K562 (cell line): ENCODE data around the gene KRT85. TPM values are rescaled to one million over a fixed set of nuclear protein-coding genes. Genes with fewer than 3 reads are reported as not detected.

Experiments used
- ATAC-seq: fragments of 200-7000 bp; cut with Tn5 transposase; 3 replicates; pipeline ENCODE4 v1.9.1; 2020; ENCODE audit warnings: moderate library complexity
- BruUV-seq: library from RNA; stranded (reverse); fragments of 400-500 nt; replicated peaks from 2 replicates; lab custom pipeline; 2021; lab: Mats Ljungman, UMichigan
- CTCF ChIA-PET: fragments of 300-600 bp; formaldehyde crosslinking; extraction: SDS; loops from one replicate; lab custom pipeline; 2021; ENCODE audit warnings: low intra/inter-chr PET ratio; lab: Yijun Ruan, JAX
- POLR2A ChIA-PET: fragments of 300-600, 350-650 bp; sonication (Branson Sonifier 250); formaldehyde crosslinking; extraction: SDS; loops from one replicate; lab custom pipeline; 2021; ENCODE audit warnings: antibody characterized with exemption, inconsistent platforms; lab: Yijun Ruan, JAX
- DNase-seq, 4 experiments: peaks; one replicate each; pipeline versions ENCODE4 v3.0.0 to v3.0.0-alpha.2; 2011 to 2018; ENCODE audit warnings: low spot score in 3 of 4, mixed read lengths in 3 of 4; ENCODE audit errors: extremely low read depth in 1 of 4
- FAIRE-seq: peaks from 2 replicates; lab custom pipeline; 2011; peaks lifted over from hg19 to GRCh38; lab: Jason Lieb, UNC
- H2AFZ ChIP-seq: 2 replicates; pipeline ENCODE4 v1.6.0; 2011; ENCODE audit warnings: low read depth, low read length, control low read depth, inconsistent platforms
- H3K27ac ChIP-seq: fragments of 200-600 bp; 3 replicates; pipeline ENCODE4 v1.8.0; 2011; ENCODE audit warnings: low read depth, mild to moderate bottlenecking, control low read depth, inconsistent platforms, low read length, moderate library complexity, mixed read lengths; ENCODE audit errors: extremely low read depth
- H3K27me3 ChIP-seq, 2 experiments: fragments of 300-600 bp in 1 of 2; 2 replicates in 1 of 2; 3 replicates in 1 of 2; pipeline versions ENCODE4 v1.6.0 to v1.8.0; 2011; ENCODE audit warnings: inconsistent platforms in 2 of 2, low read length in 2 of 2, mild to moderate bottlenecking in 1 of 2, mixed read lengths in 1 of 2, moderate library complexity in 1 of 2; ENCODE audit not compliant: control insufficient read depth in 2 of 2, insufficient read depth in 2 of 2
- H3K36me3 ChIP-seq: fragments of 300-600 bp; 3 replicates; pipeline ENCODE4 v1.8.0; 2011; ENCODE audit warnings: mild to moderate bottlenecking, low read length, inconsistent platforms; ENCODE audit not compliant: control insufficient read depth, insufficient read depth
- H3K4me1 ChIP-seq, 2 experiments: fragments of 200-600 bp in 1 of 2; replicated peaks in 1 of 2; 2 replicates in 1 of 2; 3 replicates in 1 of 2; pipeline versions ENCODE4 v1.5.1 to v1.8.0; 2011; ENCODE audit warnings: inconsistent platforms in 2 of 2, low read length in 2 of 2, mild to moderate bottlenecking in 1 of 2, mixed read lengths in 1 of 2, moderate library complexity in 1 of 2; ENCODE audit not compliant: control insufficient read depth in 2 of 2, insufficient read depth in 2 of 2
- H3K4me2 ChIP-seq: 2 replicates; pipeline ENCODE4 v1.6.1; 2011; ENCODE audit warnings: low read length, control low read depth, inconsistent platforms, mixed read lengths; ENCODE audit not compliant: insufficient read depth
- H3K4me3 ChIP-seq: fragments of 200-600 bp; sonication (generic), shearing (Covaris generic); 2 replicates; pipeline ENCODE4 v1.5.1; 2016; ENCODE audit warnings: control low read depth, inconsistent platforms
- H3K79me2 ChIP-seq: fragments of 200-600 bp; 3 replicates; pipeline ENCODE4 v1.8.0; 2011; ENCODE audit warnings: low read length, inconsistent platforms; ENCODE audit not compliant: control insufficient read depth, insufficient read depth
- H3K9ac ChIP-seq, 2 experiments: 2 replicates each; pipeline versions ENCODE4 v1.6.0 to v1.6.1; 2011; ENCODE audit warnings: low read depth in 2 of 2, low read length in 2 of 2, control low read depth in 1 of 2, inconsistent platforms in 1 of 2, mild to moderate bottlenecking in 1 of 2, mixed read lengths in 1 of 2; ENCODE audit not compliant: insufficient read depth in 1 of 2
- H3K9me1 ChIP-seq: one replicate; pipeline ENCODE4 v1.6.0; 2011; ENCODE audit warnings: inconsistent platforms, mild to moderate bottlenecking, low read length, moderate library complexity; ENCODE audit not compliant: control insufficient read depth, insufficient read depth
- H3K9me3 ChIP-seq: replicated peaks from 2 replicates; pipeline ENCODE4 v1.5.1; 2011; ENCODE audit warnings: low read depth, low read length, inconsistent platforms; ENCODE audit not compliant: control insufficient read depth, insufficient read depth
- H4K20me1 ChIP-seq: replicated peaks from 2 replicates; pipeline ENCODE4 v1.6.1; 2011; ENCODE audit warnings: low read length, inconsistent platforms, mixed read lengths; ENCODE audit not compliant: control insufficient read depth, insufficient read depth
- BRD4 ChIP-seq: fragments of 200-600 bp; sonication (generic); IDR thresholded peaks from 2 replicates; pipeline ENCODE4 v1.6.1; 2017; ENCODE audit warnings: inconsistent platforms
- DPF2 ChIP-seq: fragments of 450-650 bp; IDR thresholded peaks from 2 replicates; pipeline ENCODE4 v1.6.1; 2016
- NCOA4 ChIP-seq: fragments of 450-650 bp; IDR thresholded peaks from 2 replicates; pipeline ENCODE4 v1.6.1; 2018; ENCODE audit warnings: mild to moderate bottlenecking; ENCODE audit not compliant: partially characterized antibody
- POLR2G ChIP-seq: fragments of 200-400 bp; formaldehyde crosslinking; IDR thresholded peaks from 2 replicates; pipeline ENCODE4 v1.6.1; 2017; ENCODE audit warnings: low read depth, mild to moderate bottlenecking, antibody characterized with exemption, low read length, moderate library complexity
- ZBTB7A ChIP-seq: IDR thresholded peaks from 2 replicates; pipeline ENCODE4 v1.6.1; 2011; ENCODE audit warnings: low read depth, mild to moderate bottlenecking, low read length, moderate library complexity, borderline replicate concordance; ENCODE audit not compliant: control insufficient read depth
- WGBS: fragments of 100-300 bp; shearing (Covaris generic); methylation state at CpG from one replicate; pipeline ENCODE4 v1.1.6; 2016; ENCODE audit warnings: low coverage, mixed read lengths; ENCODE audit not compliant: insufficient coverage; ENCODE audit errors: missing lambda C conversion rate; 5-methylcytosine and 5-hydroxymethylcytosine counted together
- in situ Hi-C: fragments of 300-500 bp; cut with MboI; formaldehyde crosslinking; loops from 4 replicates; pipeline ENCODE4 v1.15.0; 2018; ENCODE audit warnings: inconsistent platforms, mixed read lengths
- intact Hi-C: fragments of 100-400 bp; cut with micrococcal nuclease; formaldehyde crosslinking; loops from 2 replicates; pipeline ENCODE4 v1.14.2; 2022
- polyA plus RNA-seq, 8 experiments: library from polyadenylated mRNA; depleted of rRNA in 4 of 8; stranded (reverse) in 5 of 8; unstranded in 3 of 8; fragments of >200 nt; fragmentation: Nextera tagmentation in 2 of 8; fragmentation: Illumina TruSeq in 1 of 8; extraction: Ambion mirVana in 2 of 8; extraction: Trizol in 1 of 8; gene quantifications; 2 replicates each; pipeline versions ENCODE4 v1.2.1 to v1.2.3, GENCODE V29; 2011 to 2014; ENCODE audit warnings: inconsistent platforms in 1 of 8, missing spikeins in 1 of 8
- total RNA-seq, 7 experiments: library from RNA; depleted of rRNA in 6 of 7; stranded (reverse); fragments of >200 nt in 6 of 7; fragmentation: Illumina TruSeq in 2 of 7; extraction: Trizol in 2 of 7; gene quantifications; 2 replicates each; pipeline versions ENCODE4 v1.2.1 to v1.2.3, GENCODE V29; 2011 to 2021; ENCODE audit warnings: low replicate concordance in 1 of 7
- TF ChIP-seq, protein P1 (sequence below), 2 experiments: fragments of 150-350 bp in 1 of 2; IDR thresholded peaks; 2 replicates each; pipeline ENCODE4 v1.6.1; 2012 to 2016; ENCODE audit warnings: low read depth in 2 of 2, low read length in 2 of 2, mild to moderate bottlenecking in 1 of 2, moderate library complexity in 1 of 2

KRT85 gene
- total and polyA plus RNA-seq, 9 of the 15 experiments (the other 6 are each of a cell fraction or from before 2014, with no cell fraction given), result not detected

- TF ChIP-seq, protein P1, sequence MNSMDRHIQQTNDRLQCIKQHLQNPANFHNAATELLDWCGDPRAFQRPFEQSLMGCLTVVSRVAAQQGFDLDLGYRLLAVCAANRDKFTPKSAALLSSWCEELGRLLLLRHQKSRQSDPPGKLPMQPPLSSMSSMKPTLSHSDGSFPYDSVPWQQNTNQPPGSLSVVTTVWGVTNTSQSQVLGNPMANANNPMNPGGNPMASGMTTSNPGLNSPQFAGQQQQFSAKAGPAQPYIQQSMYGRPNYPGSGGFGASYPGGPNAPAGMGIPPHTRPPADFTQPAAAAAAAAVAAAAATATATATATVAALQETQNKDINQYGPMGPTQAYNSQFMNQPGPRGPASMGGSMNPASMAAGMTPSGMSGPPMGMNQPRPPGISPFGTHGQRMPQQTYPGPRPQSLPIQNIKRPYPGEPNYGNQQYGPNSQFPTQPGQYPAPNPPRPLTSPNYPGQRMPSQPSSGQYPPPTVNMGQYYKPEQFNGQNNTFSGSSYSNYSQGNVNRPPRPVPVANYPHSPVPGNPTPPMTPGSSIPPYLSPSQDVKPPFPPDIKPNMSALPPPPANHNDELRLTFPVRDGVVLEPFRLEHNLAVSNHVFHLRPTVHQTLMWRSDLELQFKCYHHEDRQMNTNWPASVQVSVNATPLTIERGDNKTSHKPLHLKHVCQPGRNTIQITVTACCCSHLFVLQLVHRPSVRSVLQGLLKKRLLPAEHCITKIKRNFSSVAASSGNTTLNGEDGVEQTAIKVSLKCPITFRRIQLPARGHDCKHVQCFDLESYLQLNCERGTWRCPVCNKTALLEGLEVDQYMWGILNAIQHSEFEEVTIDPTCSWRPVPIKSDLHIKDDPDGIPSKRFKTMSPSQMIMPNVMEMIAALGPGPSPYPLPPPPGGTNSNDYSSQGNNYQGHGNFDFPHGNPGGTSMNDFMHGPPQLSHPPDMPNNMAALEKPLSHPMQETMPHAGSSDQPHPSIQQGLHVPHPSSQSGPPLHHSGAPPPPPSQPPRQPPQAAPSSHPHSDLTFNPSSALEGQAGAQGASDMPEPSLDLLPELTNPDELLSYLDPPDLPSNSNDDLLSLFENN (IDR thresholded peaks at IDR 0.05; ENCODE audit: low read depth in 2 of 2, low read length in 2 of 2), result no peak
- TF ChIP-seq DPF2 (no peak), NCOA4 (no peak)
These were observed 52.8 kb downstream of the KRT85 start (continued) for GRCh38 chr12:52314511-52314910.

DNA sequence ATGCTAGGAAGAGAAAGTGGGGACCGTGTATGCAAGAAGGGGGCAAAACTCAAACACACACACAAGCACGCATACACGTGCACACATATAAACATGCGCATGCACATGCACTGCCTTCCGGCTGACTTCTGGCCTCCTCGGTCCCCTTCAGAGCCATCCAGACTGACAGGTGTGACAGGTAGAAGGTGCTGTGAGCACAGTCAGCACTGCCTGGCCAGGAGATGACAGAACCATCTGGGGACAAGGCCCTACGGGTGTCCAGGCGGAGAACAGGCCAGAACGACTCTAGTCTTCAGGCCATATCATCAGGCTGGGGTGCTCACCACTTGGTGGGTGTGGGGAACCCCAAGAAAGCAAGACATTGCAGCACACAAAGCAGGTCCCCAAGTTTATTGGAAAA is 53.4 kb downstream of the KRT85 start:
- in situ Hi-C loops, result no loop called here
- intact Hi-C loops, result no loop called here

More for the DNA sequence above, 53.4 kb downstream of the KRT85 start:
- no TSS peak for BruUV-seq
- TF ChIP-seq POLR2G (no peak), ZBTB7A (no peak), BRD4 (no peak)
- TF ChIP-seq, all 486 proteins: peak for 0
- no peak for FAIRE-seq
- POLR2A ChIA-PET, result interaction anchor here (0.6 kb wide), 1 partner anchor 50 kb away, joined by 3 read pairs; no protein-coding TSS in a partner anchor
- Histone ChIP-seq H3K9ac (no peak overlapping the region), H3K27ac (no peak overlapping the region), H3K27me3 (peaks cover 4 to 54% of the 10 kb centered on the region in 2 experiments; a peak in 4 of 5 replicates), H3K9me3 (no peaks in the 10 kb centered on the region), H3K36me3 (no peaks in the 10 kb centered on the region), H4K20me1 (no peaks in the 10 kb centered on the region; the same call in 1 of the 2 replicates), H3K4me2 (no peak overlapping the region), H3K79me2 (no peaks in the 10 kb centered on the region), H3K4me3 (no peak overlapping the region), H3K4me1 (no peaks in the 10 kb centered on the region), H2AFZ (no peak overlapping the region), H3K9me1 (no peaks in the 10 kb centered on the region)
- WGBS, result 0% methylated on average over 9 of the region's 9 CpGs
- no peak for ATAC-seq
- CTCF ChIA-PET, result no interaction called here
- DNase-seq, result no peak
